HG03460 (cell line): ENCODE results near the gene SMYD3.

Source experiments
- ATAC-seq: cut with Tn5 transposase; IDR thresholded peaks from one replicate; pipeline ENCODE4 v1.9.1; 2021; ENCODE audit not compliant: unreplicated experiment

The SMYD3 gene

GRCh38 chr1:245934409-245934808, 572.7 kb downstream of the SMYD3 start:
- ATAC-seq: no peak

GRCh38 chr1:245933431-245934045, 573.5 kb downstream of the SMYD3 start:
- ATAC-seq: no peak

GRCh38 chr1:245932302-245932972, 574.6 kb downstream of the SMYD3 start:
- ATAC-seq: no peak

GRCh38 chr1:245931450-245931849, 575.6 kb downstream of the SMYD3 start:
- ATAC-seq: no peak

GRCh38 chr1:245929224-245929623, 577.9 kb downstream of the SMYD3 start:
- no peak for ATAC-seq

- no peak for ATAC-seq
Measured at GRCh38 chr1:245926888-245927287, 580.2 kb downstream of the SMYD3 start.

- ATAC-seq: no peak
Measured at GRCh38 chr1:245923215-245923614, 583.9 kb downstream of the SMYD3 start.

- no peak for ATAC-seq
Measured at GRCh38 chr1:245921417-245921816, 585.7 kb downstream of the SMYD3 start.

- no peak for ATAC-seq
Measured at GRCh38 chr1:245917403-245917802, 589.7 kb downstream of the SMYD3 start.

GRCh38 chr1:245915841-245916240, 591.2 kb downstream of the SMYD3 start:
- ATAC-seq: no peak

GRCh38 chr1:245915406-245915805, 591.7 kb downstream of the SMYD3 start:
- no peak for ATAC-seq

- ATAC-seq: no peak
Measured at GRCh38 chr1:245908543-245908942, 598.5 kb downstream of the SMYD3 start.

GRCh38 chr1:245906207-245906606, 600.9 kb downstream of the SMYD3 start:
- ATAC-seq: no peak

GRCh38 chr1:245903851-245904250, 603.2 kb downstream of the SMYD3 start:
- ATAC-seq: no peak

GRCh38 chr1:245901565-245901964, 605.5 kb downstream of the SMYD3 start:
- no peak for ATAC-seq

- ATAC-seq: no peak
Measured at GRCh38 chr1:245901037-245901436, 606.0 kb downstream of the SMYD3 start.

GRCh38 chr1:245898581-245898980, 608.5 kb downstream of the SMYD3 start:
- ATAC-seq: no peak

GRCh38 chr1:245896258-245896657, 610.8 kb downstream of the SMYD3 start:
- ATAC-seq: no peak

GRCh38 chr1:245895455-245895959, 611.6 kb downstream of the SMYD3 start:
- no peak for ATAC-seq

GRCh38 chr1:245894843-245895242, 612.2 kb downstream of the SMYD3 start:
- ATAC-seq: no peak

GRCh38 chr1:245893025-245893424, 614.1 kb downstream of the SMYD3 start:
- ATAC-seq: no peak

GRCh38 chr1:245888809-245889208, 618.3 kb downstream of the SMYD3 start:
- ATAC-seq: no peak

GRCh38 chr1:245887829-245888228, 619.2 kb downstream of the SMYD3 start:
- ATAC-seq: no peak
